ENCODE data around the gene FCGR1A. TPM values are rescaled to one million over a fixed set of nuclear protein-coding genes. Genes with fewer than 3 reads are reported as not detected.
"Not testable (repeated sequence)": the region's sequence is repeated elsewhere in the genome, so short reads cannot be mapped to it uniquely, and the experiment has no call there.

FCGR1A gene
- total and polyA plus RNA-seq, 2 of the 8 experiments (the other 6 are each of a cell fraction or from before 2014, with no cell fraction given) = not detected

DNA sequence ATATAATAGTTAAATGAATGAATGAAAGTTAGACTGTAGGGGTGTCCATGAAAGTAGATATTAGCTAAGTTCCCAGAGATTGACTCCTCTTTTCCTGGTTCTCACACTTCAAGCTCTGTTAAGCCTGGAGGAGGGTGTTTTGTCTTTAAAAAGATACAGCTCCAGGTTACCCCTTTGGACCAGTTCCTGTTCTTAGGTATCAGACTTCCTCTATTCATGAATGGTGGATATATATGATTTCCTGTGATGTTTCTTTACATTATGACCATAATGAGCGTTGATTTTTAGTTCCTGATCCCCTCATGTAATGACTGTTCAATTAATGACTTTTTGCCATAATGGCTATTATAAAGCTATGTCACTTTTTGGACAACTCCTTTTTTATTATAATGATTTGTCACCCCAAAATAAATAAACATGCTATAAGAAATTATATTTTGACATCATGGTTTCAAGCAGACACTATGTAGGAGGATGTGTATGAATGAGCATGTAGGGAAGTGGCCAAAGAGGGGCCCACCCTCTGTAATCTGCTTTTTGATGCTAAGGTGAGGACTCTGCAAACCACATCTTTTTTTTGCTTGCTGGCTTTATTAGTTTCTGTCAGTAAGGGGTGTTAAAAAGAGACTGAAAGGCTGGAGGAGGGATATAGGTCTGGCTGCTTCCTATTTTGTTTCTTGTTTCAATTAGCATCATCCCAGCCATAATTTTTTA is 18.2 kb upstream of the FCGR1A start:
- FAIRE-seq = not testable (repeated sequence)

GRCh38 chr1:149766241-149766640 is 16.3 kb upstream of the FCGR1A start:
- H3K9ac ChIP-seq (replicated peaks in 1 of 4; ENCODE audit: extremely low read depth in 1 of 4, low read depth in 3 of 4, low read length in 3 of 4); H3K9me3 ChIP-seq (ENCODE audit: insufficient read depth in 2 of 2, low read depth in 1 of 2, low read length in 1 of 2); H4K5ac ChIP-seq (ENCODE audit: insufficient read length, low read depth, low read length); H3K4me3 ChIP-seq (ENCODE audit: extremely low read depth in 1 of 4, insufficient read depth in 2 of 4, low read depth in 3 of 4, low read length in 4 of 4); H4K20me1 ChIP-seq (replicated peaks in 1 of 2; ENCODE audit: control insufficient read depth in 1 of 2, insufficient read depth in 2 of 2, low read length in 2 of 2); POLR2A ChIA-PET (ENCODE audit: partially characterized antibody); H2BK120ac ChIP-seq (replicated peaks; ENCODE audit: low read depth, low read length); H3K14ac ChIP-seq (ENCODE audit: insufficient read length); H3K56ac ChIP-seq (replicated peaks; ENCODE audit: insufficient read length, low read depth, low read length); H3K27me3 ChIP-seq (replicated peaks in 1 of 4; ENCODE audit: control insufficient read depth in 3 of 4, extremely low read depth in 1 of 4, insufficient read depth in 3 of 4, low read length in 3 of 4); H3K36me3 ChIP-seq (ENCODE audit: control insufficient read depth in 2 of 4, insufficient read depth in 4 of 4, low read length in 3 of 4); H4K91ac ChIP-seq (replicated peaks; ENCODE audit: insufficient read length, low read length); H3K79me2 ChIP-seq (ENCODE audit: control insufficient read depth in 1 of 2, insufficient read depth in 2 of 2, low read length in 2 of 2); FAIRE-seq; H2BK20ac ChIP-seq (ENCODE audit: low read length); H2AFZ ChIP-seq (ENCODE audit: low read length); H3K23me2 ChIP-seq (ENCODE audit: low read depth, low read length); H3K79me1 ChIP-seq (ENCODE audit: low read depth, low read length); H2BK5ac ChIP-seq (ENCODE audit: low read depth, low read length); H3K4me2 ChIP-seq (ENCODE audit: insufficient read depth in 1 of 2, low read depth in 2 of 2, low read length in 2 of 2); H3K4me1 ChIP-seq (replicated peaks in 1 of 4; ENCODE audit: control insufficient read depth in 3 of 4, insufficient read depth in 4 of 4, low read length in 3 of 4); H2AK5ac ChIP-seq (ENCODE audit: low read depth, low read length); DNase-seq (ENCODE audit: low read depth in 1 of 2, low spot score in 2 of 2); H4K8ac ChIP-seq (ENCODE audit: extremely low read depth, insufficient read depth, low read length); H2BK15ac ChIP-seq (ENCODE audit: low read length); H3K18ac ChIP-seq (ENCODE audit: extremely low read depth, low read length); H3K4ac ChIP-seq (replicated peaks; ENCODE audit: insufficient read length, low read depth, low read length); H3K23ac ChIP-seq (ENCODE audit: insufficient read length); H2BK12ac ChIP-seq (ENCODE audit: low read depth, low read length); H3K27ac ChIP-seq (ENCODE audit: low read depth, low read length); CTCF ChIA-PET (ENCODE audit: partially characterized antibody): not testable (repeated sequence)
- no CpG with 5 or more reads among the region's 1 CpG for WGBS, 2 experiments (ENCODE audit: extremely low coverage in 1 of 2, insufficient coverage in 1 of 2, insufficient read length in 1 of 2, insufficient replicate concordance in 2 of 2, low coverage in 1 of 2, low lambda C conversion rate in 2 of 2, missing lambda C conversion rate in 1 of 2)

More for the DNA sequence above, 18.2 kb upstream of the FCGR1A start:
- H3K23ac ChIP-seq (ENCODE audit: insufficient read length); H4K5ac ChIP-seq (ENCODE audit: insufficient read length, low read depth, low read length); H2BK120ac ChIP-seq (replicated peaks; ENCODE audit: low read depth, low read length); H3K36me3 ChIP-seq (ENCODE audit: control insufficient read depth in 2 of 4, insufficient read depth in 4 of 4, low read length in 3 of 4); H3K4me1 ChIP-seq (replicated peaks in 1 of 4; ENCODE audit: control insufficient read depth in 3 of 4, insufficient read depth in 4 of 4, low read length in 3 of 4); H2BK15ac ChIP-seq (ENCODE audit: low read length); H3K4me2 ChIP-seq (ENCODE audit: insufficient read depth in 1 of 2, low read depth in 2 of 2, low read length in 2 of 2); H2BK5ac ChIP-seq (ENCODE audit: low read depth, low read length); H3K27ac ChIP-seq (ENCODE audit: low read depth, low read length); H3K4me3 ChIP-seq (ENCODE audit: extremely low read depth in 1 of 4, insufficient read depth in 2 of 4, low read depth in 3 of 4, low read length in 4 of 4); H4K8ac ChIP-seq (ENCODE audit: extremely low read depth, insufficient read depth, low read length); H3K23me2 ChIP-seq (ENCODE audit: low read depth, low read length); H2AK5ac ChIP-seq (ENCODE audit: low read depth, low read length); POLR2A ChIA-PET (ENCODE audit: partially characterized antibody); H4K20me1 ChIP-seq (replicated peaks in 1 of 2; ENCODE audit: control insufficient read depth in 1 of 2, insufficient read depth in 2 of 2, low read length in 2 of 2); H3K18ac ChIP-seq (ENCODE audit: extremely low read depth, low read length); H3K56ac ChIP-seq (replicated peaks; ENCODE audit: insufficient read length, low read depth, low read length); H2AFZ ChIP-seq (ENCODE audit: low read length); H3K14ac ChIP-seq (ENCODE audit: insufficient read length); H2BK20ac ChIP-seq (ENCODE audit: low read length); H4K91ac ChIP-seq (replicated peaks; ENCODE audit: insufficient read length, low read length); H2BK12ac ChIP-seq (ENCODE audit: low read depth, low read length); H3K9me3 ChIP-seq (ENCODE audit: insufficient read depth in 2 of 2, low read depth in 1 of 2, low read length in 1 of 2); H3K79me2 ChIP-seq (ENCODE audit: control insufficient read depth in 1 of 2, insufficient read depth in 2 of 2, low read length in 2 of 2); DNase-seq (ENCODE audit: low read depth in 1 of 2, low spot score in 2 of 2); CTCF ChIA-PET (ENCODE audit: partially characterized antibody); H3K79me1 ChIP-seq (ENCODE audit: low read depth, low read length); H3K9ac ChIP-seq (replicated peaks in 1 of 4; ENCODE audit: extremely low read depth in 1 of 4, low read depth in 3 of 4, low read length in 3 of 4); H3K27me3 ChIP-seq (replicated peaks in 1 of 4; ENCODE audit: control insufficient read depth in 3 of 4, extremely low read depth in 1 of 4, insufficient read depth in 3 of 4, low read length in 3 of 4); H3K4ac ChIP-seq (replicated peaks; ENCODE audit: insufficient read length, low read depth, low read length): not testable (repeated sequence)
- WGBS, 2 experiments (ENCODE audit: extremely low coverage in 1 of 2, insufficient coverage in 1 of 2, insufficient read length in 1 of 2, insufficient replicate concordance in 2 of 2, low coverage in 1 of 2, low lambda C conversion rate in 2 of 2, missing lambda C conversion rate in 1 of 2) = 71% methylated on average over 1 of the region's 1 CpG; no CpG with 5 or more reads in 1 of the 2 experiments
